22Rv1 (cell line): ENCODE measurements around the gene SAXO2.

Experiments used
- CTCF ChIP-seq: fragments of 450-650 bp; IDR thresholded peaks from 2 replicates; pipeline ENCODE4 v1.5.1; 2017; ENCODE audit warnings: mild to moderate bottlenecking
- ZFX ChIP-seq: fragments of 450-650 bp; IDR thresholded peaks from 2 replicates; pipeline ENCODE4 v1.6.1; 2017; ENCODE audit warnings: antibody characterized with exemption, borderline replicate concordance

GRCh38 chr15:82292271-82292670 lies 29.7 kb downstream of the SAXO2 start:
- TF ChIP-seq CTCF, result no peak
- no peak for TF ChIP-seq ZFX
